Femur (tissue), 1 donor: ENCODE results near the gene TMPRSS2.

ENCODE experiments used
- DNase-seq: peaks from one replicate; pipeline ENCODE4 v3.0.0-alpha.2; 2017

Gene TMPRSS2

GRCh38 chr21:41507521-41508414 lies at the start of gene TMPRSS2:
Gene TMPRSS2, minus strand, starts transcription at chr21:41508158. Its CDS starts 10,025 bp downstream, at chr21:41498133.
- DNase-seq, result no peak

GRCh38 chr21:41555057-41555456 lies 47.1 kb upstream of the TMPRSS2 start:
- no peak for DNase-seq

- no peak for DNase-seq
Observed at GRCh38 chr21:41552254-41552653, 44.3 kb upstream of the TMPRSS2 start.

GRCh38 chr21:41548781-41549180 lies 40.8 kb upstream of the TMPRSS2 start:
- no peak for DNase-seq

- DNase-seq, result no peak
Observed at GRCh38 chr21:41547111-41547510, 39.2 kb upstream of the TMPRSS2 start.

- DNase-seq, result no peak
Observed at GRCh38 chr21:41545500-41546359, 37.8 kb upstream of the TMPRSS2 start.

- DNase-seq, result no peak
Observed at GRCh38 chr21:41542727-41543126, 34.8 kb upstream of the TMPRSS2 start.

- DNase-seq, result no peak
Observed at GRCh38 chr21:41537356-41537755, 29.4 kb upstream of the TMPRSS2 start.

- DNase-seq, result no peak
Observed at GRCh38 chr21:41536827-41537103, 28.8 kb upstream of the TMPRSS2 start.

GRCh38 chr21:41536076-41536826 lies 28.3 kb upstream of the TMPRSS2 start:
- no peak for DNase-seq

GRCh38 chr21:41530366-41530765 lies 22.4 kb upstream of the TMPRSS2 start:
- DNase-seq, result no peak

GRCh38 chr21:41529769-41530168 lies 21.8 kb upstream of the TMPRSS2 start:
- no peak for DNase-seq

- no peak for DNase-seq
Observed at GRCh38 chr21:41526478-41527087, 18.6 kb upstream of the TMPRSS2 start.

- DNase-seq, result no peak
Observed at GRCh38 chr21:41523175-41523574, 15.2 kb upstream of the TMPRSS2 start.

GRCh38 chr21:41521489-41522027 lies 13.6 kb upstream of the TMPRSS2 start:
- no peak for DNase-seq

- no peak for DNase-seq
Observed at GRCh38 chr21:41520560-41521442, 12.8 kb upstream of the TMPRSS2 start.

GRCh38 chr21:41519806-41520559 lies 12.0 kb upstream of the TMPRSS2 start:
- no peak for DNase-seq

GRCh38 chr21:41518757-41519156 lies 10.8 kb upstream of the TMPRSS2 start:
- no peak for DNase-seq

- DNase-seq, result no peak
Observed at GRCh38 chr21:41511858-41512257, 3.9 kb upstream of the TMPRSS2 start.

GRCh38 chr21:41510500-41510899 lies 2.5 kb upstream of the TMPRSS2 start:
- DNase-seq, result no peak

- DNase-seq, result no peak
Observed at GRCh38 chr21:41509733-41510132, 1.8 kb upstream of the TMPRSS2 start.
